GM12875 (cell line): ENCODE results near the gene CD200R1L.

Experiments used
- H3K4me3 ChIP-seq: one replicate; pipeline ENCODE4 v1.5.1; 2011; ENCODE audit warnings: low read depth, low read length, control low read depth
- TF ChIP-seq, protein P1 (sequence below): IDR thresholded peaks from 2 replicates; pipeline ENCODE4 v1.5.1; 2011; ENCODE audit warnings: low read depth, mild to moderate bottlenecking, control low read depth, inconsistent platforms, low read length, moderate library complexity, borderline replicate concordance; ENCODE audit not compliant: insufficient read depth

The CD200R1L gene

DNA sequence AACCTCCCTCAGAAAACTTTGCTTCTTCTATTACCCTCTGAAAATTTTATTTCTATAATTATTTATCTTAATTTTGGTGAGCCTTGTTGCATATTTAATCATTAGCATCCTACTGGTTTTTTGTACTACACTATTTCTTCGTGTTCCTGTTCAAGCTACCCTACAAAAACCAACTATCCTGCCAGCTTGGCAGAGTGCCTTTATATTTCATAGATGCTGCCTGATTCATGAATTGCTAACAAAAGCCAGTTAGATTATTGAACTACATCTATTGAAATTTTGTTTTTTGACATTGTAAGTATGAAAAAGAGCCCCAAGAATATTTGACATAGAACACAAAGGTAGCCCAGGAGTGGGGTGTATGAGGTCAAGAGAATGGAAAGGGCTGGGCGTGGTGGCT, 78.9 kb downstream of the CD200R1L start:
- TF ChIP-seq, protein P1, sequence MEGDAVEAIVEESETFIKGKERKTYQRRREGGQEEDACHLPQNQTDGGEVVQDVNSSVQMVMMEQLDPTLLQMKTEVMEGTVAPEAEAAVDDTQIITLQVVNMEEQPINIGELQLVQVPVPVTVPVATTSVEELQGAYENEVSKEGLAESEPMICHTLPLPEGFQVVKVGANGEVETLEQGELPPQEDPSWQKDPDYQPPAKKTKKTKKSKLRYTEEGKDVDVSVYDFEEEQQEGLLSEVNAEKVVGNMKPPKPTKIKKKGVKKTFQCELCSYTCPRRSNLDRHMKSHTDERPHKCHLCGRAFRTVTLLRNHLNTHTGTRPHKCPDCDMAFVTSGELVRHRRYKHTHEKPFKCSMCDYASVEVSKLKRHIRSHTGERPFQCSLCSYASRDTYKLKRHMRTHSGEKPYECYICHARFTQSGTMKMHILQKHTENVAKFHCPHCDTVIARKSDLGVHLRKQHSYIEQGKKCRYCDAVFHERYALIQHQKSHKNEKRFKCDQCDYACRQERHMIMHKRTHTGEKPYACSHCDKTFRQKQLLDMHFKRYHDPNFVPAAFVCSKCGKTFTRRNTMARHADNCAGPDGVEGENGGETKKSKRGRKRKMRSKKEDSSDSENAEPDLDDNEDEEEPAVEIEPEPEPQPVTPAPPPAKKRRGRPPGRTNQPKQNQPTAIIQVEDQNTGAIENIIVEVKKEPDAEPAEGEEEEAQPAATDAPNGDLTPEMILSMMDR, result no peak
- H3K4me3 ChIP-seq, result no peak overlapping the region

DNA sequence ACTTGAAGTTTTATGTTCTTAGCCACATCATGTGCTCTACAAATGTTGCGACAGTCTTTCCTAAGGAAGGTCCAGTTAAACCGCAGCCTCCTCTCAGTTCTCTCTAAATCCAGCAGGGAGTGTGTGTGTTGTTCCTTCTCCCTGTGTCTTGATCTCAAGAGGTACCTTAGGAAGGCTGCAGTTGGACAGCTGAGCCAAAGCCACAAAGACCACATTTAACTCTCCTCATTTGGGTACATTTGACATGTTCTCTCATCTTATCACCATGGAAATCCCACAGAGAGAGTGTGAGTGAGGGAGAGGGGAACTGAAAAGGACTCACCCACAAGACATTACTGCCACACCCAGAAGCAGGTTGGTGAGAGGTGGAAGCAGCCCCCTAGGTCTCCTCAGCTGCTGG, 79.5 kb downstream of the CD200R1L start:
- no peak overlapping the region for H3K4me3 ChIP-seq

More for the DNA sequence above, 79.5 kb downstream of the CD200R1L start:
- TF ChIP-seq, protein P1, result no peak
